GM12892 (cell line): ENCODE measurements around the gene HPCAL1.

ENCODE experiments used
- POLR2A ChIP-seq: IDR thresholded peaks from 2 replicates; pipeline ENCODE4 v1.6.1; 2011; ENCODE audit warnings: low read depth, low read length, control low read depth
- POLR2AphosphoS5 ChIP-seq: IDR thresholded peaks from 2 replicates; pipeline ENCODE4 v1.6.1; 2011; ENCODE audit warnings: low read depth, low read length, control low read depth

DNA sequence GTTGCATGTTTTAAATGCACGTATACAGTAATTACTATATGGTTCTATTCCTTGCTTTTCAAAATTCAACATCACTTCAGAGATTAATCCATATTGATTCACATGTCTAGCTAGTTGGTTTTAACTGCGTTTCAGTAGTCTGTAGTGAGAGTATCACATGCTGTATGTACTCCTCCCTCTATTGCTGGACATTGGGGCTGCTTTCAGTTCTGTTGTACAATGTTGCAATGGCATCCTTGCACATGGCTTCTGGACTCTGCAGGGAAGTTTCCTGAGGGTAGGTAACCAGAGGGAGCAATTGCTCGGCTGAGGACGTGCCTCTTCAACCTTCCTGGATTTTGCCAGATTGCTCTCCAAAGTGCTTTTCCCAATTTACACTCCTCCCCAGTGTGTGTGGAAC lies 10.7 kb upstream of the HPCAL1 start:
- no peak for TF ChIP-seq POLR2A
- no peak for TF ChIP-seq POLR2AphosphoS5
